GM12892 (cell line): ENCODE data around the gene TKFC.

Experiments
- POLR2A ChIP-seq: IDR thresholded peaks from 2 replicates; pipeline ENCODE4 v1.6.1; 2011; ENCODE audit warnings: low read depth, low read length, control low read depth
- POLR2AphosphoS5 ChIP-seq: IDR thresholded peaks from 2 replicates; pipeline ENCODE4 v1.6.1; 2011; ENCODE audit warnings: low read depth, low read length, control low read depth
- TAF1 ChIP-seq: IDR thresholded peaks from 2 replicates; pipeline ENCODE4 v1.6.1; 2011; ENCODE audit warnings: low read depth, mild to moderate bottlenecking, control low read depth, low read length, borderline replicate concordance

GRCh38 chr11:61353131-61354067, 20.4 kb downstream of the TKFC start:
- TF ChIP-seq POLR2A (no peak), TAF1 (no peak), POLR2AphosphoS5 (no peak)
